Ishikawa (cell line): ENCODE results near the gene CANT1.

Experiments
- EGR1 ChIP-seq: IDR thresholded peaks from 2 replicates; pipeline ENCODE4 v1.6.1; 2012
- EP300 ChIP-seq: IDR thresholded peaks from 2 replicates; pipeline ENCODE4 v1.6.1; 2012; ENCODE audit warnings: borderline replicate concordance
- NFIC ChIP-seq: IDR thresholded peaks from 2 replicates; pipeline ENCODE4 v1.6.1; 2012
- TAF1 ChIP-seq: IDR thresholded peaks from 2 replicates; pipeline ENCODE4 v1.6.1; 2012; ENCODE audit warnings: low read depth, mild to moderate bottlenecking
- TCF12 ChIP-seq: IDR thresholded peaks from 2 replicates; pipeline ENCODE4 v1.6.1; 2012; ENCODE audit warnings: low read depth
- YY1 ChIP-seq: IDR thresholded peaks from 2 replicates; pipeline ENCODE4 v1.6.1; 2012; ENCODE audit warnings: low read depth
- TF ChIP-seq, protein P1 (sequence below): IDR thresholded peaks from 2 replicates; pipeline ENCODE4 v1.6.1; 2012
- TF ChIP-seq, protein P2 (sequence below): IDR thresholded peaks from 2 replicates; pipeline ENCODE4 v1.6.1; 2012; ENCODE audit warnings: low read depth, mild to moderate bottlenecking

GRCh38 chr17:79046916-79047280 lies 37.3 kb upstream of the CANT1 start:
- TF ChIP-seq TAF1 (no peak), NFIC (no peak), EGR1 (no peak), EP300 (no peak), YY1 (no peak), TCF12 (no peak)
- TF ChIP-seq, protein P1, sequence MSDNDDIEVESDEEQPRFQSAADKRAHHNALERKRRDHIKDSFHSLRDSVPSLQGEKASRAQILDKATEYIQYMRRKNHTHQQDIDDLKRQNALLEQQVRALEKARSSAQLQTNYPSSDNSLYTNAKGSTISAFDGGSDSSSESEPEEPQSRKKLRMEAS = no peak
- TF ChIP-seq, protein P2, sequence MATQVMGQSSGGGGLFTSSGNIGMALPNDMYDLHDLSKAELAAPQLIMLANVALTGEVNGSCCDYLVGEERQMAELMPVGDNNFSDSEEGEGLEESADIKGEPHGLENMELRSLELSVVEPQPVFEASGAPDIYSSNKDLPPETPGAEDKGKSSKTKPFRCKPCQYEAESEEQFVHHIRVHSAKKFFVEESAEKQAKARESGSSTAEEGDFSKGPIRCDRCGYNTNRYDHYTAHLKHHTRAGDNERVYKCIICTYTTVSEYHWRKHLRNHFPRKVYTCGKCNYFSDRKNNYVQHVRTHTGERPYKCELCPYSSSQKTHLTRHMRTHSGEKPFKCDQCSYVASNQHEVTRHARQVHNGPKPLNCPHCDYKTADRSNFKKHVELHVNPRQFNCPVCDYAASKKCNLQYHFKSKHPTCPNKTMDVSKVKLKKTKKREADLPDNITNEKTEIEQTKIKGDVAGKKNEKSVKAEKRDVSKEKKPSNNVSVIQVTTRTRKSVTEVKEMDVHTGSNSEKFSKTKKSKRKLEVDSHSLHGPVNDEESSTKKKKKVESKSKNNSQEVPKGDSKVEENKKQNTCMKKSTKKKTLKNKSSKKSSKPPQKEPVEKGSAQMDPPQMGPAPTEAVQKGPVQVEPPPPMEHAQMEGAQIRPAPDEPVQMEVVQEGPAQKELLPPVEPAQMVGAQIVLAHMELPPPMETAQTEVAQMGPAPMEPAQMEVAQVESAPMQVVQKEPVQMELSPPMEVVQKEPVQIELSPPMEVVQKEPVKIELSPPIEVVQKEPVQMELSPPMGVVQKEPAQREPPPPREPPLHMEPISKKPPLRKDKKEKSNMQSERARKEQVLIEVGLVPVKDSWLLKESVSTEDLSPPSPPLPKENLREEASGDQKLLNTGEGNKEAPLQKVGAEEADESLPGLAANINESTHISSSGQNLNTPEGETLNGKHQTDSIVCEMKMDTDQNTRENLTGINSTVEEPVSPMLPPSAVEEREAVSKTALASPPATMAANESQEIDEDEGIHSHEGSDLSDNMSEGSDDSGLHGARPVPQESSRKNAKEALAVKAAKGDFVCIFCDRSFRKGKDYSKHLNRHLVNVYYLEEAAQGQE = no peak
